ENCODE measurements around the gene ATF1.
"Not testable (repeated sequence)": the region's sequence is repeated elsewhere in the genome, so short reads cannot be mapped to it uniquely, and the experiment has no call there.

Gene ATF1

DNA sequence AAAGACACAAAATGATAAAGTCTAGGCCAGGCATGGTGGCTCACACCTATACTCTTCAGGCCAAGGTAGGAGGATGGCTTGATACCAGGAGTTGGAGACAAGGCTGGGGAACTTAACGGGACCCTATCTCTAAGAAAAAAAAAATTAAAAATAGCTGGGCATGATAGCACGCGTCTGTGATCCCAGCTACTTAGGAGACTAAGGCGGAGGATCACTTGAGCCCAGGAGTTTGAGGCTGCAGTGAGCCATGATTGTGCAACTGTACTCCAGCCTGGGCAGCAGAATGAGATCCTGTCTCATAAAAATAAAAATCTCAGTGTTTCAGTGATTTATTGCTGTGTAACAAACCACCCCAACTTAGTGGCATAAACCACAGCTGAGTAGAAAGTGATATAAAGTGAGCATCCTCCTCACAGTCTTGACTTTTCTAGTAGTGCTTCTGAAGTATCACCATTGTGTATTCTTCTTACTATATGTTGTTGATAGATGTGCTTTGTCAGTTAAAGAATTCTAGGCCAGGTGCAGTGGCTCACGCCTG, 10.6 kb upstream of the ATF1 start:
- DNase-seq (ENCODE audit: low read depth): no peak

- DNase-seq (ENCODE audit: low read depth): no peak
Observed at GRCh38 chr12:50764286-50765094, 589 bp downstream of the ATF1 start.

DNA sequence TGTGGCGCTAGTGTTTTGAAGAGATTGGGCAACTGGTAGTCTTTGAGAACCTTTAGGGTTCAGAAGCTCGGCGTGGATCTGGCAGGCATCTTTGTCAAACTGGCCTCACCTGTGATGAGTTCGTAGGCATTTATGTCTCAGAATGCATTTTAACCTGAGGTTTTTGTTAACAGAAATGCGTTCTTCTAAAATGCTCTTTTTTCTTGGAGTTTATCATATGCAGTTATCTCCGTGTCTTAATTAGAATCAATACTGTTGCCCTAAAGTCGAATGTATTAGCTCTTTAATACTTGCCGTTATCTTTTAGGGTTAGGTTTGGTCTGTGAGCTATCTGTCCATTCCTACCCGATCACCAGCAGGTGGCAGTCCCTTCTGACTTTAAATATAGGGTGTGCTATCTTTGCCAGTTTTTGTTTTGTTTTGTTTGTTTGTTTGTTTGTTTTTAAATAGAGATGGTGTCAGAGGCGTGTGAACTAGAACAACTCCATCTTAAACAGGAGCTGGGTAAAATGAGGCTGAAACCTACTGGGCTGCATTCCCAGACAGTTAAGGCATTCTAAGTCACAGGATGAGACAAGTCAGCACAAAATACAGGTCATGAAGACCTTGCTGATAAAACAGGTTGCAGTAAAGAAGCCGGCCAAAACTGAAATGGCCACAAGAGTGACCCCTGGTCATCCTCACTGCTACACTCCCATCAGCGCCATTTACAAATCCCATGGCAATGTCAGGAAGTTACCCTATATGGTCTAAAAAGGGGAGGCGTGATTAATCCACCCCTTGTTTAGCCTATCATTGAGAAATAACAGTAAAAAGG, 1.4 kb downstream of the ATF1 start:
- no peak for DNase-seq (ENCODE audit: low read depth)

DNA sequence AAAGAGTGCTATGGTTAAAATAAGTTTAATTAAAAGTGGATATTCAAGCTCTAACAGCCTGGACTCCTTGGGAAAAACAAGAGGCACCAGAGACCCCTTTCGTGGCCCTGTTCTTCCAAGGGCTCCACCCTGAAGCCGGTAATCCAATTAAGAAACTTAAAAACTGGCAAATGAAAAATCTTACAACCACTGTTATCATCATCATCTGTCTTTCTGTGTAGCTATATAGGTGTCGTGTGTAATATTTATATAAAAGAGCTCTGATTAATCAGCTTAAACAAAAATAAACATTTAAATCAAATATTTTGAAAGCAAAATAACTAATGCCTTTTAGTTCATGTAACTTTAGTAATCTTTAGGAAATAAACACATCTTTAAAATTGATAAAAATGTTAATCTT, 4.5 kb downstream of the ATF1 start:
- DNase-seq (ENCODE audit: low read depth): no peak

DNA sequence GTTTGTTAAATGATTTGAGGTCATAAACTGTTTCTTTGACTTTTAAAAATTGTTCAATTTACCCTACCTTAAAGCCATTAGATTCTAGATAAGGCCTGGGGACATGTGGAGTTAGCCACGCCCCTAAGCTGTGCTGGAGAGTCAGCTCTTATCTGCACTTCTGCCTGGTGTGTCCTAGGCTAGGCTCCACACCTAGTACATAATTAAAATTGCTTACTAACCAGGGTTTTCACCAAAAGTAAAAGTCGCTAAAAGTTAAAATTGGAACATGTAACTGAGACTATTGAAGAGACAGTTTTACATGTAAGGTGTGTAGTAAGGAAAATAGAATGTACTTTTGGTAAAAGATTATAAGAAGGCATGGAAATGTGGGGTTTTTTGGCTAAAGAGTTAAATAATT, 4.9 kb downstream of the ATF1 start:
- DNase-seq (ENCODE audit: low read depth): not testable (repeated sequence)

DNA sequence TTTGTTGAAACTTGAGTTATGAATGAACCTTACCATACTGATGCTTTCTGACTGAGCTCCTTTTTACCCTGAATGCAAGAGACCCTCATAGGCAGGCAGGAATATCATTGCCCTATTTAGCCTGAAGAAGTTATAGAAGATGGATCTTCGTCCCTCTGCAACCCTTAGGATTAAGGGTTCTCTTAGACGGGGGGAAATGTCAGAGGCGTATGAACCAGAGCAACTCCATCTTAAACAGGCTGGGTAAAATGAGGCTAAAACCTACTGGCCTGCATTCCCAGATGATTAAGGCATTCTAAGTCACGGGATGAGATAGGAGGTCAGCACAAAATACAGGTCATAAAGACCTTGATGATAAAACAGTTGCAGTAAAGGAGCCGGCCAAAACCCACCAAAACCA, 7.5 kb downstream of the ATF1 start:
- DNase-seq (ENCODE audit: low read depth): no peak

- no peak for DNase-seq (ENCODE audit: low read depth)
Observed at GRCh38 chr12:50772470-50772869, 8.6 kb downstream of the ATF1 start.

GRCh38 chr12:50772877-50773276, 9.0 kb downstream of the ATF1 start:
- no peak for DNase-seq (ENCODE audit: low read depth)

DNA sequence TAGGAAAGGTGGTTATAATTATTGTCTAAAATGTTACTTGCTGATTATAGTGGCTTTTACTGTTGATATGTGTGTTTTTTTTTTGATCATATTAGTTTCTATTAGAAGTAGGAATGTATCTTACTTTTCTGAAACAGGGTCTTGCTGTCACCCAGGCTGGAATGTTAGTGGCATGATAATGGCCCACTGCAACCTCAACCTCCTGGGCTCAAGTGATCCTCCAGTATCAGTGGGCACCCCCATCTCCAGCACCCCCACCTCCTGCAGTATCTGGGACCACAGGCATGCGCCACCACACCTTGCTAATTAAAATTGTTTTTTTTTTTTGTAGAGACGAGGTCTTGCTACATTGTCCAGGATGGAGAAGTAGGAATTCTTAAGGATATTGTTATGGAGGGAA, 11.3 kb downstream of the ATF1 start:
- DNase-seq (ENCODE audit: low read depth): no peak

DNA sequence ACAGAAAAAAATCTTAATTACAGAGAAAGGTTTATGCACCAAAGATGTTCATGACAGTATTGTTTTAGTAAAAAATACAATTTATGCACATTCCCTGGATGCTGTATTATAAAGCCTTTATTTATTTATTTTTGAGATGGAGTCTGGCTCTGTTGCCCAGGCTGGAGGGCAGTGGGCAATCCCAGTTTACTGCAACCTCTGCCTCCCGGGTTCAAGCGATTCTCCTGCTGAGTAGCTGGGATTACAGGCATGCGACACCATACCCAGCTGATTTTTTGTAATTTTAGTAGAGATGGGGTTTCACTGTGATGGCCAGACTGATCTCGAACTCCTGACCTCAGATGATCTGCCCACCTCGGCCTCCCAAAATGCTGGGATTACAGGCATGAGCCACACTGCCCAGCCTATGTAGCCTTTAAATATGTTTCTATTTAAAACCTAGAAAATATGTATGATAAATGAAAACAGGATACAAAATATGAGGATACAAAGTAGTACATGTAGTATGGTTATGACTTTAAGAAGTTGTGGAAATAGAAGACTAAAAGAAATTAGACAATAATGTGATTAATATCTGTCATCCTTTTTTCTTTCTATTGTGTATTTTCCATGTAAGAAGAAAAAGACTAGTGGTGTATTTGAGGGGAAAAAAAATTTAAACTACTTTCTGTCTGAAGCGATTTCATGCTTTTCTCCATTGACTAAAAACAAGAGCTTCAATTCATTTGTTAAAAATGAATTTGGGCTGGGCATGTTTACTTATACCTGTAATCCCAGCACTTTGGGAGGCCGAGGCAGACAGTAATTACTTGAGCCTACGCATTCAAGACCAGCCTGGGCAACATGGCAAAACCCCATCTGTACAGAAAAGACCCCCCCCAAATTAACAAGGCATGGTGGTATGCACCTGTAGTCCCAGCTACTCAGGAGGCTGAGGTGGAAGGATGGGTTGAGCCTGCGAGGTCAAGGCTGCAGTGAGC, 13.1 kb downstream of the ATF1 start:
- no peak for DNase-seq (ENCODE audit: low read depth)

GRCh38 chr12:50778663-50779590, 15.0 kb downstream of the ATF1 start:
- no peak for DNase-seq (ENCODE audit: low read depth)

DNA sequence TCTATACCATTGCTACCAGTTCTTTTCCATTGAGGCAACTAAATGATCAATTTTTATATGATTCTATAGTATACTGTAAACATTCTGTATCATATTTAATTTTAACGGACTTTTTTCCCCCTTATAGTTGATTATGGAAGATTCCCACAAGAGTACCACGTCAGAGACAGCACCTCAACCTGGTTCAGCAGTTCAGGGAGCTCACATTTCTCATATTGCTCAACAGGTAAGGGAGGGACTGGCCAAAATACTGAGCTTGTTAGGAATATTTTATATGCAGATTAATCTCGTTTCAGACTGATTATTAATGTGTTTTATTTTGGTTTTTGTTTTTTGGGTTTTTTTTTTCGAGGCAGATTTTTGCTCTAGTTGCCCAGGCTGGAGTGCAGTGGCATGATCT, 16.1 kb downstream of the ATF1 start:
- DNase-seq (ENCODE audit: low read depth): no peak

DNA sequence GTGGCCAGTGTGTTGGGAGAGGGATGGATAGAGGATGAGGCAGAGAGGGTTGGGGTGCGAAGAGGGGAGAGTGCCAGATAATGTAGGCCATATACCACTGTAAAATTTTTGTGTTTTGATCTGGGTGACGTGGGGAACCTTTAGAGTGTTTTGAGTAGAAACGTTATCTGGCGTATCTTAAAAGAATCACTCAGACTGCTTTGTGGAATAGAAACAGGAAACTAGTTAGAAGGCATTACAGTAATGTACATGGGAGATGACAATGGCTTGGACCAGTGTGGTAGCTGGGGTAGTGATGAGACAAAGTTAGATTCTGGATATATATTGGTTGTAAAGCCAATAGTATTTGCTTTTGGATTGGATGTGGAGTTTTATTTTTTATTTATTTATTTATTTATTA, 20.6 kb downstream of the ATF1 start:
- no peak for DNase-seq (ENCODE audit: low read depth)

DNA sequence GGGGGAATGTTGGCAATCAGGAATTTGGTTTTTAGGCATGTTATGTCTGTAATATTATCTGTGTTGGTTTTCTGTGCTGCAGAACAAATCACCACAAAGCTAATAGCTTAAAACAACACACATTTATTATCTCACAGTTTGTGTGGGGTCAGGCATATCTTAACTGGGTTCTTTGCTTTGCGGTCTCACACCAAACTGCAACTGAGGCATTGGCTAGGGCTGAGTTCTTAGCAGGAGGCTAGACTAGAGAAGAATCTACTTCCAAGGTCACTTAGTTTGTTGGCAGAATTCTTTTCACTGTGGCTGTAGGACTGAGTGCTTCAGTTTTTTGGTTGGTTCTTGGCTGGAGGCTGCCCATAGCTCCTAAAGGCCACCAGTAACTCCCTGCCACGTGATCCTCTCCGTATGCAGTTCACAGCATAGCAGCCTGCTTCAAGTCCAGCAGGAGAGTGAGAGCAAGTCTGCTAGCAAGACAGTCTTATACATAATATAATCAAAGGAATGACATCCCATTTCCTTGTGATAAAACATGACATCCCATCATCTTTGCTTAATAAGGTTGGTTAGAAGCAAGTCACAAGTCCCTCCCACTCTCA, 21.6 kb downstream of the ATF1 start:
- no peak for DNase-seq (ENCODE audit: low read depth)

GRCh38 chr12:50786498-50787231, 22.8 kb downstream of the ATF1 start:
- no peak for DNase-seq (ENCODE audit: low read depth)

DNA sequence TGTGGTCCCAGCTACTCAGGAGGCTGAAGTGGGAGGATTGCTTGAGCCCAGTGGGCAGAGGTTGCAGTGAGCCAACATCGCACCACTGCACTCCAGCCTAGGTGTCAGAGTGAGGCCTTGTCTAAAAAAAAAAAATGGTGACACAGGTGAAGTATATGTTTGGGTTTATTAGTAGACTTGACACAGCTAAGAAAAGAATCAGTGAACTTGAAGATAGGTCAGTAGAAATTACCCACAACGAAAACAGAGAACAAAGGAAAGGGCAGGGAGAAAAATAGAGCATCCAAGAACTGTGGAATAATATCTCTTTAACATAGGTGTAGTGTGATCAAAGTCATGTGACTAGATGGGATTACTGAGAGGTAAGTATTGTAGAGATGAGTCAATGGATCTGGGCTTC, 23.7 kb downstream of the ATF1 start:
- no peak for DNase-seq (ENCODE audit: low read depth)

DNA sequence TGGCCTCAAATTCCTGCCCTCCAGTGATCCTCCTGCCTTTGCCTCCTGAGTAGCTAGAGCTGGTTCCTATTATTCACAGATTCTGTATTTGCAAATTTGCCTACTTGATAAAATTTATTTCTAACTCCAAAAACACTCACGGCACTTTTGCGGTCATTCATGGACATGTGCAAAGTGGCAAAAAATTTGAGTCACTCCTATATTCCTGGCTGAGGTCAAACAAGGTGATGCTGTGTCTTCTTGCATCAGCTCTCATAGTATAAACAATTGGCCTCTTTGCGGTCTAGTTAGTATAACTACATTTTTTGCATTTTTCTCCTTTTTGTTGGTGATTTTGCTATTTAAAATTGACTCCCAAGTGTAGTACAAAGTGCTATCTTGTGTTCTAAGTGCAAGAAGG, 24.7 kb downstream of the ATF1 start:
- DNase-seq (ENCODE audit: low read depth): no peak

GRCh38 chr12:50790081-50790480, 26.2 kb downstream of the ATF1 start:
- DNase-seq (ENCODE audit: low read depth): no peak

- DNase-seq (ENCODE audit: low read depth): no peak
Observed at GRCh38 chr12:50799908-50800307, 36.0 kb downstream of the ATF1 start.

All from stromal cell of bone marrow (primary cell).